ENCODE results near the gene P2RY14. TPM values are rescaled to one million over a fixed set of nuclear protein-coding genes. Genes with fewer than 3 reads are reported as not detected.

The P2RY14 gene
- total RNA-seq, 1 experiment from 2014 or later = not detected

DNA sequence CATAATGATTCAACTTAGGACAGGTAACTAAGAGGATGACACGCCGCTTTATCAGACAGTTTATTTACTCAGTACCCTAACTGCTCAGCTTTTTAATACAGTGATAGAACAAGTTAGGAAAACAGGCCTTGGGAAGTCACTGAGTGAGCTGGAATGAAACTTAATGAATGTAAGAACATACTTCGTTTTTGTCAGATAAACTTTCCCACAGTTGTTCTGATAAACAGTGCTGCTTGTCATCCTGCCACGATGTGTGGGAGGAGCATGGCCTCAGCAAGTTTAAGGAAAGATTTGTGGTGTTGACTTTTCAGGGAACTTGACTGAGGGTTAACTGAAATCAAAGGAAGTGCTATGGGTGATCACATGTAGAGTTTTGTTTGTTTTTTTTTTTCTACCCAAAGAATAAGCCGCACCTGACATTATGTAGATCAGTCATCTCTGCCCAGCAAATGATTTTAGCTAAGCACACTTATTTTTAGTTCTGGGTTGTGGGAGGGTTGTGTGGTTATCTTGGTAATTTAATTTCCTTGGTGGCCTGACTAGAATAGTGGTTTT lies 5.6 kb upstream of the P2RY14 start:
- TF ChIP-seq, protein P1, sequence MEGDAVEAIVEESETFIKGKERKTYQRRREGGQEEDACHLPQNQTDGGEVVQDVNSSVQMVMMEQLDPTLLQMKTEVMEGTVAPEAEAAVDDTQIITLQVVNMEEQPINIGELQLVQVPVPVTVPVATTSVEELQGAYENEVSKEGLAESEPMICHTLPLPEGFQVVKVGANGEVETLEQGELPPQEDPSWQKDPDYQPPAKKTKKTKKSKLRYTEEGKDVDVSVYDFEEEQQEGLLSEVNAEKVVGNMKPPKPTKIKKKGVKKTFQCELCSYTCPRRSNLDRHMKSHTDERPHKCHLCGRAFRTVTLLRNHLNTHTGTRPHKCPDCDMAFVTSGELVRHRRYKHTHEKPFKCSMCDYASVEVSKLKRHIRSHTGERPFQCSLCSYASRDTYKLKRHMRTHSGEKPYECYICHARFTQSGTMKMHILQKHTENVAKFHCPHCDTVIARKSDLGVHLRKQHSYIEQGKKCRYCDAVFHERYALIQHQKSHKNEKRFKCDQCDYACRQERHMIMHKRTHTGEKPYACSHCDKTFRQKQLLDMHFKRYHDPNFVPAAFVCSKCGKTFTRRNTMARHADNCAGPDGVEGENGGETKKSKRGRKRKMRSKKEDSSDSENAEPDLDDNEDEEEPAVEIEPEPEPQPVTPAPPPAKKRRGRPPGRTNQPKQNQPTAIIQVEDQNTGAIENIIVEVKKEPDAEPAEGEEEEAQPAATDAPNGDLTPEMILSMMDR (conservative IDR thresholded peaks at IDR 0.05) = no peak
- no peak for TF ChIP-seq EZH2 (IDR thresholded peaks at IDR 0.05; ENCODE audit: low read depth)
- H2AFZ ChIP-seq = peak overlapping the region; percentile 54; the same call in 1 of the 2 replicates
- BruUV-seq (replicated peaks) = no TSS peak
- peaks cover 8% of the 10 kb centered on the region for H3K4me1 ChIP-seq (replicated peaks; ENCODE audit: insufficient read depth)
- peak overlapping the region; percentile 9 for H3K27ac ChIP-seq
- H3K27me3 ChIP-seq (ENCODE audit: insufficient read depth, low read depth) = no peaks in the 10 kb centered on the region
- intact Hi-C loops (cut with micrococcal nuclease; ENCODE audit: unreplicated experiment) = loop anchor here (1.0 to 10.0 kb wide), 5 partner anchors 57 to 749 kb away; no protein-coding TSS in a partner anchor
- no peaks in the 10 kb centered on the region for H3K9me3 ChIP-seq (ENCODE audit: insufficient read depth, low read depth)
- ChIA-PET POLR2A (ENCODE audit: unreplicated experiment) (no interaction called here), CTCF (no interaction called here)
- H3K79me2 ChIP-seq (ENCODE audit: low read depth) = no peaks in the 10 kb centered on the region
- DNase-seq = no peak
- no peaks in the 10 kb centered on the region for H4K20me1 ChIP-seq (ENCODE audit: insufficient read depth)
- no peaks in the 10 kb centered on the region for H3F3A ChIP-seq (ENCODE audit: insufficient read depth, low read depth)
- no peak overlapping the region for H3K4me2 ChIP-seq
- no peak overlapping the region for H3K4me3 ChIP-seq
- no peaks in the 10 kb centered on the region for H3K9me2 ChIP-seq (ENCODE audit: insufficient read depth)
- no peaks in the 10 kb centered on the region for H3K36me3 ChIP-seq (ENCODE audit: low read depth)

DNA sequence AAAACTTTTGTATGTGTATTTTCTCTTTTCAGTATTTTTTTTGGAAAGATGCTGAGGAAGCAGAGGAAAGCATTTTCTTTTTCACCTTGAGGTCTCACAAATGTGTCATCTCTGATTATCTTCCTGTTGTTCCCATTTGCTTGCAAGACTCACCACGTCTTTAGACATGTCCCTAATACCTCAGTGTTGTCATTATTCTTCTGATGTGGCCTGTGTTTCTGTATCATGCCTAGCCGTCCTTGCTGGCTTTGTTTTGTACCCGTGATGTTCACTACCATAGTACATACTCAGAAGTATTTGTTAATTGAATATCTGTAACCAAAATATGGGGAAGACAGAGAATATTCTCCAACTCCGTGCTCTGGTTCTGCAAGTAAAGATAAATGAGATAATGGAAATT lies 5.0 kb upstream of the P2RY14 start:
- CTCF ChIA-PET = no interaction called here
- no TSS peak for BruUV-seq (replicated peaks)
- POLR2A ChIA-PET (ENCODE audit: unreplicated experiment) = no interaction called here

DNA sequence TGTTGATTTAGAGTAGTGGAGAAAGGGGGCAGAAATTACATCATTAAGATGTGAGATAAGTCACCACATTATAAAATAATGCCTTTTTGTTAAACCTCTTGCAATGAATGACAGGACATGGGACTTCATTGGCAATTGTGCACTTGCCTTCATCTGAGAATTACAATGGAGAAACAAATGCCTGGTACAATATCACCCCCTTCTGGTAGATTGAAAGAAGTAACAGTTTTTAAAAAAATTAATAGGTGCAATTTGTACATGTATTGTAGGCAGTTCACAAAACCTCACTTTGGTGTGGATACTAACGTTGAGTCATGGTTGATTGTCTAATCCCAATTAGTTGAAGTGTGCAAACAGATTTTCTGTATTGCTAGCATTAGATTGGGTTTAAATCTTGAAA lies 4.6 kb upstream of the P2RY14 start:
- no TSS peak for BruUV-seq (replicated peaks)
- Histone ChIP-seq H3K27me3 (ENCODE audit: insufficient read depth, low read depth) (no peaks in the 10 kb centered on the region), H3F3A (ENCODE audit: insufficient read depth, low read depth) (no peaks in the 10 kb centered on the region), H4K20me1 (ENCODE audit: insufficient read depth) (no peaks in the 10 kb centered on the region), H3K27ac (no peak overlapping the region), H3K4me3 (no peak overlapping the region), H3K36me3 (ENCODE audit: low read depth) (no peaks in the 10 kb centered on the region), H3K9me3 (ENCODE audit: insufficient read depth, low read depth) (no peaks in the 10 kb centered on the region), H2AFZ (no peak overlapping the region), H3K4me1 (replicated peaks; ENCODE audit: insufficient read depth) (peaks cover 8% of the 10 kb centered on the region), H3K4me2 (no peak overlapping the region), H3K79me2 (ENCODE audit: low read depth) (no peaks in the 10 kb centered on the region), H3K9me2 (ENCODE audit: insufficient read depth) (no peaks in the 10 kb centered on the region)
- TF ChIP-seq, protein P1 (conservative IDR thresholded peaks at IDR 0.05) = peak; percentile 91
- TF ChIP-seq EZH2 (IDR thresholded peaks at IDR 0.05; ENCODE audit: low read depth) = no peak
- POLR2A ChIA-PET (ENCODE audit: unreplicated experiment) = no interaction called here
- CTCF ChIA-PET = interaction anchor here (0.6 kb wide), 1 partner anchor 116 kb away, joined by 3 read pairs; no protein-coding TSS in a partner anchor
- DNase-seq = peak in 1 of 2 experiments; percentile 54
- intact Hi-C loops (cut with micrococcal nuclease; ENCODE audit: unreplicated experiment) = loop anchor here (1.0 to 10.0 kb wide), 5 partner anchors 56 to 748 kb away; no protein-coding TSS in a partner anchor

More for the DNA sequence above, 5.0 kb upstream of the P2RY14 start:
- Histone ChIP-seq H3K4me3 (no peak overlapping the region), H3K4me1 (replicated peaks; ENCODE audit: insufficient read depth) (peaks cover 8% of the 10 kb centered on the region), H3F3A (ENCODE audit: insufficient read depth, low read depth) (no peaks in the 10 kb centered on the region), H3K36me3 (ENCODE audit: low read depth) (no peaks in the 10 kb centered on the region), H4K20me1 (ENCODE audit: insufficient read depth) (no peaks in the 10 kb centered on the region), H3K27ac (peak overlapping the region; percentile 9), H3K9me2 (ENCODE audit: insufficient read depth) (no peaks in the 10 kb centered on the region), H3K4me2 (no peak overlapping the region), H3K79me2 (ENCODE audit: low read depth) (no peaks in the 10 kb centered on the region), H2AFZ (no peak overlapping the region), H3K9me3 (ENCODE audit: insufficient read depth, low read depth) (no peaks in the 10 kb centered on the region), H3K27me3 (ENCODE audit: insufficient read depth, low read depth) (no peaks in the 10 kb centered on the region)
- intact Hi-C loops (cut with micrococcal nuclease; ENCODE audit: unreplicated experiment) = loop anchor here (1.0 to 10.0 kb wide), 5 partner anchors 56 to 749 kb away; no protein-coding TSS in a partner anchor
- TF ChIP-seq, protein P1 (conservative IDR thresholded peaks at IDR 0.05) = no peak
- no peak for TF ChIP-seq EZH2 (IDR thresholded peaks at IDR 0.05; ENCODE audit: low read depth)
- DNase-seq = no peak

Measured in PC-9 (cell line).